ENCODE data around the gene CPVL. TPM values are rescaled to one million over a fixed set of nuclear protein-coding genes. Genes with fewer than 3 reads are reported as not detected.

The CPVL gene
- polyA plus RNA-seq, 6 donors from 2014 or later: 0.82 to 5.5 (median 2.0) TPM

DNA sequence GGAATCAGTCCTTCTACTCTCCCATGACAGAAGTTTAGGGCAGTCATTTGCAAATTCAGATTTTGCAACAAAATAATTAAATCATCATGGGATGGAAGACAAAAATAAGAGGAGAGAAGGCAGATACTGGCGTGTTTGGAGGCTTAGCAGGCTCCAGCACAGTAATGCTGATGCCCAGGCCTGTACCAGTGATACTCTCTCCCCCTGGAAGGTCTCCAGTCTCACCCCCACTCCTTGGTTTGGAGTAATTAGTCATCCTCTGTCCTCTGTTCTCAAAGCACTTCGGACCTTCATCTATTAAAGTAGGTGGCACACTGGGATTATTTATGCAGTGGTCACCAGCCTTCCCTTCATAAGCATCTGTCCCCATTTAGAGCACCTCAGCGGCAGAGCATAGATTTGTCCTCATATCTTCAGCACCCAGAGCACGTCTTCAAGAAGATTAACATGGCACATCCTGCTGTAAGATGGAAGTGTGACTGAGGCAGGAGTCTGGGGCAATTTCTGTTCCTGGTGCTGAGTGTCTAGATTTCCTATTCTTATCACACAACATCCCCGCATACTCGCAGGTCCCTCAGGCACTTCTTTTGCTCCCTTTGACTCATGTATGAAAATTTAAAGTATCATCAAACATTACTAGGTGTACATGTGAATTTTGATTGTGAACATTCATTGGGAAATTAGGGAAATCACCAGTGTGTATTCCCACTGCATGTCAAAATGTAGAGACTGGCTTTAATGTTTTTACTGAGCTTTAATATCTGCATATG, 156.9 kb downstream of the CPVL start:
- Mint-ChIP-seq H3K9me3 (peaks cover 0 to 2% (median 0%) of the 10 kb centered on the region in 7 donors), H3K4me3 (no peak overlapping the region), H3K36me3 (no peaks in the 10 kb centered on the region), H3K27ac (no peak overlapping the region), H3K4me1 (no peaks in the 10 kb centered on the region), H3K27me3 (peaks cover 17 to 27% (median 19%) of the 10 kb centered on the region in 3 donors)
- ATAC-seq (ENCODE audit: low read depth in 2 of 2): no peak
- DNase-seq: no peak

DNA sequence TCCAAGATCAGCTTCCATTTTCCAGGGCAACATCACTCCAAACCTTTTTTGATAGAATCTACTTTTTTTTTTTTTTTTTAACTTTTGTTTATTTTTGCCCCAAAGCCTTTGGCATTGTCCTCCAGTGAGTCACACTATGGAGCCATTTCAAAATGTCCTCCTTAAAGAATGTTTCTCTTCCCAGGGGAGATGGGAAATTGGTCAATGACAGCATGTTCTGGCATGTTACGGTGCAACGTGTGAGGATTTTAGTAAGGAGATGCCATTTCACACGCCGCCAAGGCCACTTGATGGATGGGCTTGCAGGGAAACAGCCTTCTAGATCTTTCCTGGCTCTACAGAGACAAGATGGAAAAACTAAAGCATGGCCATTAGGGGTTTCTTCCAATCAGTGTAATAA, 157.5 kb downstream of the CPVL start:
- Mint-ChIP-seq H3K27ac (no peak overlapping the region), H3K4me1 (no peaks in the 10 kb centered on the region), H3K4me3 (no peak overlapping the region), H3K9me3 (peaks cover 0 to 2% (median 0%) of the 10 kb centered on the region in 7 donors), H3K27me3 (peaks cover 17 to 27% (median 24%) of the 10 kb centered on the region in 3 donors), H3K36me3 (no peaks in the 10 kb centered on the region)
- DNase-seq (no peak), ATAC-seq (ENCODE audit: low read depth in 2 of 2) (no peak)

DNA sequence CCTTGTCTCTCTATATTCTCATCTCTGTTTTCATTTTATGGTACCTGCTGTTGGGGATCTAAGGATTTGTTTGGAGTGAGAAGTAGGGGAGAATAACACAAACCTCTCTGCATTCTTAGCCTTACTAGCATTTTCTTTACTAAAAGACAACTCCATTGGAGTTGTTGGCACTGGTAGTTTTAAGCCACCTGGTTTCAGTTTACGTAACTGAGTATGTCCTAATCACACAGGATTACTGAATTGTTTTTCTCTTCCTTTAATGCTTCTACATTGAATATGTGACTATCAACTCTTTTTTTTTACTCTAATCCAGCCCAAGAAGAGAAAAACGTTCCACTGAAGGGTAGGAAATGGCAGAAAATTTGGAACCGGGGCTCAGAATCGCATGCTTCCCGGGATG, 158.2 kb downstream of the CPVL start:
- H3K27me3 Mint-ChIP-seq: peaks cover 17 to 27% (median 26%) of the 10 kb centered on the region in 3 donors
- peaks cover 0 to 2% (median 0%) of the 10 kb centered on the region in 7 donors for H3K9me3 Mint-ChIP-seq
- no peak for DNase-seq
- H3K27ac Mint-ChIP-seq: no peak overlapping the region
- no peak overlapping the region for H3K4me3 Mint-ChIP-seq
- no peaks in the 10 kb centered on the region for H3K36me3 Mint-ChIP-seq
- H3K4me1 Mint-ChIP-seq: no peaks in the 10 kb centered on the region
- no peak for ATAC-seq (ENCODE audit: low read depth in 2 of 2)

DNA sequence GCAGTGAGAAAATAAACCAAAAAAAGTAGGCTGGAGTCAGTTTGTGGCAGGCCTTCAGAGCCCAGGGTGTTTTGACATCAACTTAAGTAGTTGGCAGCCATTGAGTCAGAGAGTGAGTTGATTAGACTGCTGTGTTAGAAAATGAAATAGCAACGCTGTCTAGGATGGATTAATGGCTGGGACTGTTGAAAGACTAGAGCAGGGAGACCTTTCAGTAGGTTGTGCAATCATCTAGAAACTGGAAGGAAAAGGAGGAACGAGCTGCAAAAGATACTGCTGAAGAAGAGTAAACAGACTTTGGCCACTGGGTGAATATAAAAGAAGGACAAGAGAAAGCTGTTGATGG, 159.6 kb downstream of the CPVL start:
- Mint-ChIP-seq H3K4me1 (no peaks in the 10 kb centered on the region), H3K27ac (peak overlapping the region in 1 of 6 donors; percentile 2), H3K9me3 (peaks cover 0 to 2% (median 0%) of the 10 kb centered on the region in 7 donors)

DNA sequence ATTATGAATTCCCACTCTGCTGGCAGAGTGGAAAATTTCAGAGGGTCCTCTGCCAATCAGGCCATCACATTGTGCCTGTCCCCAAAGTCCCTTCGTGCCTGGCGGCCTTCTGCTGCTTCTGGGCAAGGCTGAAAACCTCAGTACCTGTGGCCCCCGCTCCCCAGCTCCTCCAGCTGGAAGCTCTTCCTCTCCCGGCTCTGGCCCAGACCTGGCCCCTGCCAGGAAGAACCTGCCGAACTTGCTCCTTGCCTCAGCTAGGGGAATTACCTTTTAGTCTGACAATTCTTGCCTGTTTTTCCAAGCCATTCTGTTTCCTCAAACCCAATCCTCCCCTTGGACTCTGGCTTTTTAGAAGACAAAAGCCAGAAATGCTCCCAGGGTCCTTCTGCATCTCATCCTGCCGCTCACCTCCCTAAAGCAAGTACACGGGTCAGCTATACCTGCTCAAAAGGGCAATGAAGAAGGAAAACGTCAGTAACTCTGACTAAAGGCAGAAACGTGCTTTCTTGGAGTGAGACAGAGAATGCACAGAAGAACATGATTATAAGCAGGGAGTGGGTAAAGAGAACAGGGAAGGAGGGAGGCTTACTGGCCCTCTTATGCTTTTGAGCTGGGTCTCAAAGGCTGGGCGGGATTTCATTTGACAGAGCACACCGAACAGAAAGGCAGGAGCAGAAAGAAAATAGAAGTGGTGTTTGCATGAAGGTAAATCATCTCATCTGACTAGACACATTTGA, 160.1 kb downstream of the CPVL start:
- ATAC-seq (ENCODE audit: low read depth in 2 of 2) (no peak), DNase-seq (no peak)
- Mint-ChIP-seq H3K27me3 (peaks cover 19 to 29% (median 26%) of the 10 kb centered on the region in 3 donors), H3K36me3 (no peaks in the 10 kb centered on the region), H3K9me3 (peaks cover 0 to 2% (median 0%) of the 10 kb centered on the region in 7 donors), H3K27ac (peak overlapping the region in 1 of 6 donors; percentile 1), H3K4me3 (no peak overlapping the region), H3K4me1 (no peaks in the 10 kb centered on the region)

More for the DNA sequence above, 159.6 kb downstream of the CPVL start:
- H3K27me3 Mint-ChIP-seq: peaks cover 17 to 27% (median 26%) of the 10 kb centered on the region in 3 donors
- H3K36me3 Mint-ChIP-seq: no peaks in the 10 kb centered on the region
- ATAC-seq (ENCODE audit: low read depth in 2 of 2) (no peak), DNase-seq (no peak)
- no peak overlapping the region for H3K4me3 Mint-ChIP-seq

DNA sequence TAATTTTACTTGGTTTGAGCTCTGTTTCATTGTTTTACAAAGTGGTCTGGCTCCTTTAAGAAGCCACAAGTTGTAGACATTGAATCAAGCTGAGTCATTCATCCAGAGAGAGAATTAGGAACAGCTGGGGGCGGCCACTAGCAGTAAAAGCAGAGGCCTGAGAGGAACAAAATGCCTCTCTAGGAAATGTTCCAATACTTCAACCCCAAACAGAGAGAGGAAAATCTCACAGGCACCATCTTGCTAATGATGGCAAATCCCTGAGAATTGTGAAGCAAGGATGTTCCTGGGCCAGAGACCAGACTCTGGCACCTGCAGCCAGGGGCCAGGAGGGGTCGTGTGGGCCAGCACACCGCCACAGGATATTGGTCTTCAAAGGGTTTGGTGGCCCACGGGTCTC, 161.7 kb downstream of the CPVL start:
- no peaks in the 10 kb centered on the region for H3K36me3 Mint-ChIP-seq
- H3K4me1 Mint-ChIP-seq: no peaks in the 10 kb centered on the region
- no peak overlapping the region for H3K27ac Mint-ChIP-seq
- no peak overlapping the region for H3K4me3 Mint-ChIP-seq
- peaks cover 26 to 39% (median 34%) of the 10 kb centered on the region in 3 donors for H3K27me3 Mint-ChIP-seq
- no peak for DNase-seq
- no peak for ATAC-seq (ENCODE audit: low read depth in 2 of 2)
- peaks cover 0 to 2% (median 0%) of the 10 kb centered on the region in 7 donors for H3K9me3 Mint-ChIP-seq

DNA sequence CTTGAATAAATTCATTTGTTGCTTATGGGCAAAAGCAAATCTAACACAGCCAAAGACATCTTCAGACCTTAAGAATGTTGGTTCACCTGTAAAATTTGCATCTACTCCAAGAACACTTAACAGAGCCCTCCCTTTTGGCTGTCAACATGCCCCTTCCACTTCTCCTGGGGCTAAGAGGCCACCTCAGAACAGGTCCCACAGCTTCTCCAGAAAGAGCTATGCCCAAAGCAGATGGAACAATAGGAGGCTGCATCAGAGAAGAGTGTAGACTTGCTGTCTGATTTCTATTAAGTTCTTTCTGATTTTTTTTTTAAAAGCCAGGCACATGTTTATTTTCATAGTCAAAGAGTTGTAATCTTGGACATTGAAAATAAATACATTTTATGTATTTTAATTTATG, 162.1 kb downstream of the CPVL start:
- DNase-seq: no peak
- no peak for ATAC-seq (ENCODE audit: low read depth in 2 of 2)
- H3K4me1 Mint-ChIP-seq: no peaks in the 10 kb centered on the region
- H3K36me3 Mint-ChIP-seq: no peaks in the 10 kb centered on the region
- H3K27me3 Mint-ChIP-seq: peaks cover 27 to 38% (median 35%) of the 10 kb centered on the region in 3 donors
- peaks cover 0 to 2% (median 0%) of the 10 kb centered on the region in 7 donors for H3K9me3 Mint-ChIP-seq
- H3K27ac Mint-ChIP-seq: no peak overlapping the region
- no peak overlapping the region for H3K4me3 Mint-ChIP-seq

DNA sequence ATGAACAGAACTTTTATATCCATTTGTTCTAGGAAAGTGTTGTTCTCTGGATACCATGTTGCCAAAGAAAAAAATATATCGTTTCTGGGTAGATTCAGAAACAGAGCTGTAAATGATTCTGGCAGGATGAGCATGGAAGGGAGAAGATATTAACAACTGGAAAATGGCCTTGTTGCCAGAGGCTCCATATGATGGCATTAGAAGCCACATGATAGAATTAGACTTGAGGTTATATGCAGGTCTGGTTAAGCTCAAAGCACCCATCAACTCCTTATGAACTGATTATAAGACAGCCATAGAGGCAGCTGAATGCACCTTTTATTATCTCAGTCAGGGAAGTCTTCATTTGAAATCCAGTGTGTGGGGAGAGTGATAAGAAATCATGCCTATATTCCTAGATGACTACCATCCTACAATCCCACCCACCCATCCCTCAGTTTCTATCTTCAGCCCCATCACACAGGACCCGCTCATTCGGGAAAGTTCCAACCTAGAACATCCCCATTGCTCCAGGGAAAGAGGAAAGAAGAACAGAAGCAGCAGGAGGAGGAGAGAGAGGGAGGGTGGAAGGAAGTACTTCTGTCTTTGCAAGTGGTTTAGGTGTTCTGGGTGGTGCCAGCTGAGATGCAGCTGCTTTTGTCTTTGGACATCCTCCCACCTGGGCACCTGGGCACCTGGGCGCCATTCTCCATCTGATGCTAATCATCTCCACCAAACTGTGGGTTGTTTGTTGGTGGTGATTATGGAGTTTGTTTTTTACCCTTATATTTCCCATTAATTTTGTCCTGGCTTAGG, 162.7 kb downstream of the CPVL start:
- Mint-ChIP-seq H3K27me3 (peaks cover 22 to 39% (median 29%) of the 10 kb centered on the region in 3 donors), H3K9me3 (peaks cover 0 to 2% (median 0%) of the 10 kb centered on the region in 7 donors), H3K4me1 (no peaks in the 10 kb centered on the region), H3K36me3 (no peaks in the 10 kb centered on the region), H3K27ac (no peak overlapping the region), H3K4me3 (no peak overlapping the region)
- DNase-seq: no peak
- ATAC-seq (ENCODE audit: low read depth in 2 of 2): no peak

DNA sequence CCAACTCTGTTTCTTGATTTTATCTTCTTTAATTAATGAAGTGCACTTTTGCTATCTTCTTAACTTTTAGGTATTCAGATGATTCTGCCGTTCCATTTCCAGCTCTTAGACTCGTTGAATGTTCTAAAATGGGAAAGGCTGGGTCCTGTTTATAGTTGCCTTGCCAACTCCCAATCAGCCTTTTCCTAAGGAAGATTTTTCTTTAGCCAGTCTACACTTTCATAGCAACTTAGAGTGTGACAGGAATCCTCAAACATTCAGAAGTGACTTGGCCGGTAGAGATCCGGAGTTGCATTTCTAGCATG, 165.2 kb downstream of the CPVL start:
- Mint-ChIP-seq H3K4me3 (no peak overlapping the region), H3K36me3 (no peaks in the 10 kb centered on the region), H3K9me3 (no peaks in the 10 kb centered on the region), H3K4me1 (no peaks in the 10 kb centered on the region), H3K27me3 (peaks cover 11 to 31% (median 13%) of the 10 kb centered on the region in 3 donors), H3K27ac (no peak overlapping the region)
- ATAC-seq (ENCODE audit: low read depth in 2 of 2) (no peak), DNase-seq (no peak)

DNA sequence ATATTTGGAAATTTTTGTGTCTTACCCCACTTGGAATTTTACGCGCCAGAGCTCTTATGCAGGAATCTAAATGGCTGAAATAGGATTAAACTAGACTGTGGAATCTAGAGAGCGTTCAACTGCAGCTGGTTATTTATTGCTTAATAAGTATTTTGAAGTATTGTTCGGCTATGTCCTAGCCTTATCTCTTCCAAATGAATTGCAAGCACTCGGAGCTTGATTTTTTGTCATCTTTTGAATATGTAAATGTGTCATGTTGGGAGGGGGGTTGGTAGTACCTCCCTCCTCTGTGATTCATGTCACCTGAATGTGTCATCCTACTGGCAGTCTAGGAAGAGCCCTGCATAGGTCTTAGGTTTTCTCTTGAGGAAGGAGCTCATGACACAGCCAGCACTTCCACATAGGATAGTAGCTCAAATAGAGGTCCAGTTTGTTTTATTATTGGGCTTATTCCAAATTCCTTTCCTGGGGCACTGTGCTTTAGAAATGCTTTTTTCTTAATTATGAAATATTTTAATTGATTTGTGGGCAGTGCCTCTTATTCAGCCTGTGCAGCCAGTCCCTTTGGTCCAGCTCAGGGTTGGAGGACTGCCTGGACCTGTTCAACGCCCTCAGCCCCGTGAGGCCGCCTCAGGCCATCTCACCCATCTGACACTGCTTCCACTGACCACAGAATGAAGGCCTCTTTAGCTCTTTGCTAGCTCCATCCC, 165.7 kb downstream of the CPVL start:
- Mint-ChIP-seq H3K36me3 (no peaks in the 10 kb centered on the region), H3K4me1 (no peaks in the 10 kb centered on the region), H3K9me3 (no peaks in the 10 kb centered on the region), H3K27ac (no peak overlapping the region), H3K27me3 (peaks cover 11 to 26% (median 12%) of the 10 kb centered on the region in 3 donors), H3K4me3 (no peak overlapping the region)
- no peak for DNase-seq
- ATAC-seq (ENCODE audit: low read depth in 2 of 2): no peak

DNA sequence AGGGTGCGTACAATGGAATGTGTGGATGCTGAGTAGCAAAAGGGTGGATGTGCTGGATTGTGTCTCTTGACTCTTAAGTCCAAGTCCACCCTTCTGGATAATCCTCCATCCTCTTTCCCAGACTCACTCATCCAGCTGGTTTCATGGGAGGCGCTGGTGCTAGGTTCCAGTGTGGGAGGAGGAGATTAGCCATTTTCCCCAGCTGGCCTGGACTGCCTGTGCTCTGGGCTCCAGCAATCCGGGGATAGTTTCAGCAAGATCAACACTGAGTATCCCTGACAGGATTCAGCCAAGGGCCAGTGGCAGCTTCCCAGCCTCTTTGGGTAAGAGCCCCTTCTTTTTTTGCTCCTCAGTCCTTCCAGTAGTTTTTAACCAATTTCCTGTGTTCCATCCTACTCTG, 166.6 kb downstream of the CPVL start:
- Mint-ChIP-seq H3K4me3 (no peak overlapping the region), H3K4me1 (no peaks in the 10 kb centered on the region), H3K9me3 (peaks cover 0 to 3% (median 0%) of the 10 kb centered on the region in 7 donors), H3K36me3 (no peaks in the 10 kb centered on the region), H3K27ac (no peak overlapping the region), H3K27me3 (peaks cover 12 to 22% (median 15%) of the 10 kb centered on the region in 3 donors)
- ATAC-seq (ENCODE audit: low read depth in 2 of 2) (no peak), DNase-seq (no peak)

DNA sequence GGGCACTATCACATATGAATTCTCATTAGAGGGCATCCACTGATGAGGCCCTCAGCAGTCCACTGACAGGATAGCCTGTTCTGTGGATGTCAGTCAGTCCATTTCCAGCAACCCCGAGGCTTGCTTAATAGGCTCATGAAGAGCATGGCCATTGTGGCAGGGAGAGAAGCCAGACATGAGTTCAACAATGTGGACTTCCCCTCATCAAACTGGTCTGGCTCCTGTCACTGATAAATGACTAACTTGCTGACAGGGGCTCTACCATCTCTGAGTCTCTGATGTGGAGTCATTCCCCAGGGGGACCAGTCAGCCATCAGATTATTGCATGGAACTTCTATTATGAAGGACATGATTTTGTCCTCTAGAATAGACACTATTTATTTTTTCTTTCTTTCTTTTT, 168.5 kb downstream of the CPVL start:
- H3K9me3 Mint-ChIP-seq: peaks cover 3 to 14% (median 12%) of the 10 kb centered on the region in 7 donors
- no peak overlapping the region for H3K4me3 Mint-ChIP-seq

DNA sequence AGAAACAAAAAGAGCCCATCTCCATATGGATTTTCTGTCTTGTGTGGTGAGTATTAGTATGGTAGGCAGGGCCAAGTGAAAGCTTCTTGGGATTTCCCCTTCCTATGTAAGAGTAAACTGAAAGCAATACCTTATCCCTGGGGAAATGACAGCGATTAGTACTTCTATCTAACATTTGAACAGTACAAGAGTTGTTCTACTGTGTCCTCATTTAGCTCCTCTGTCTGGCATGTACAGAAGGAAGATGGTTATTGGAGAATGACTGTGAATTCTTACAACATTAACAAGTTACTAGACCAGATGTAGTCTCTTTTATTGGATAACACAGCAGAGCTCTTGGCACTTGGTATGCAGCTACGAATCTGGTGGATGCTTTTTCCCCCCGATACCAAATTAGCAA, 170.3 kb downstream of the CPVL start:
- Mint-ChIP-seq H3K9me3 (peaks cover 8 to 26% (median 21%) of the 10 kb centered on the region in 7 donors), H3K36me3 (peaks cover 0 to 17% of the 10 kb centered on the region in 2 donors), H3K27ac (no peak overlapping the region), H3K4me3 (no peak overlapping the region), H3K27me3 (peaks cover 8 to 23% (median 18%) of the 10 kb centered on the region in 3 donors), H3K4me1 (no peaks in the 10 kb centered on the region)
- ATAC-seq (ENCODE audit: low read depth in 2 of 2) (no peak), DNase-seq (no peak)

More for the DNA sequence above, 168.5 kb downstream of the CPVL start:
- no peak overlapping the region for H3K27ac Mint-ChIP-seq
- peaks cover 0 to 11% of the 10 kb centered on the region in 2 donors for H3K36me3 Mint-ChIP-seq
- DNase-seq (no peak), ATAC-seq (ENCODE audit: low read depth in 2 of 2) (no peak)
- H3K27me3 Mint-ChIP-seq: peaks cover 12 to 22% (median 19%) of the 10 kb centered on the region in 3 donors
- no peaks in the 10 kb centered on the region for H3K4me1 Mint-ChIP-seq

Data from naive B cell (primary cell).